Gastrocnemius medialis (tissue), 4 donors: ENCODE data around the gene PRM2. TPM values are rescaled to one million over a fixed set of nuclear protein-coding genes. Genes with fewer than 3 reads are reported as not detected.

Experiments
- ATAC-seq, 2 donors: fragments of 150-250 bp; one replicate each; pipeline ENCODE4 v1.9.1; 2016
- DNase-seq, 2 donors: peaks; one replicate each; pipeline ENCODE4 v3.0.0-alpha.2; 2019
- H3K27ac ChIP-seq, 4 donors: fragments of 200-600 bp; sonication (generic); 1 replicate in 1 of 4; 2 replicates in 3 of 4; pipeline ENCODE4 v1.5.1; 2016 to 2018; ENCODE audit warnings: mild to moderate bottlenecking in 2 of 4, moderate library complexity in 1 of 4
- H3K27me3 ChIP-seq, 3 donors: fragments of 200-600 bp; sonication (generic) in 2 of 3; 1 replicate in 1 of 3; 2 replicates in 2 of 3; pipeline versions ENCODE4 v1.5.1 to v1.6.0; 2016 to 2019; ENCODE audit warnings: mild to moderate bottlenecking in 1 of 3, moderate library complexity in 1 of 3
- H3K36me3 ChIP-seq, 2 donors: fragments of 200-600 bp; sonication (generic) in 1 of 2; one replicate each; pipeline ENCODE4 v1.5.1; 2017 to 2018
- H3K4me1 ChIP-seq, 2 donors: fragments of 200-600 bp; sonication (generic) in 1 of 2; one replicate each; pipeline ENCODE4 v1.5.1; 2016 to 2017; ENCODE audit warnings: mild to moderate bottlenecking in 2 of 2
- H3K4me3 ChIP-seq, 4 donors: fragments of 200-600 bp; sonication (generic) in 3 of 4; 1 replicate in 1 of 4; 2 replicates in 3 of 4; pipeline ENCODE4 v1.5.1; 2016 to 2019; ENCODE audit warnings: mild to moderate bottlenecking in 2 of 4
- H3K9me3 ChIP-seq, 3 donors: fragments of 200-600 bp; sonication (generic) in 2 of 3; 1 replicate in 1 of 3; 2 replicates in 2 of 3; pipeline ENCODE4 v1.5.1; 2016 to 2019
- CTCF ChIP-seq, 5 experiments: fragments of 450-650 bp in 3 of 5; fragments of 200-600 bp in 2 of 5; sonication (generic) in 2 of 5; IDR thresholded peaks in 4 of 5; conservative IDR thresholded peaks in 1 of 5; 1 replicate in 4 of 5; 2 replicates in 1 of 5; pipeline ENCODE4 v1.5.1; 2016 to 2019; ENCODE audit warnings: antibody characterized with exemption in 5 of 5, mild to moderate bottlenecking in 3 of 5, moderate library complexity in 3 of 5
- POLR2A ChIP-seq, 2 donors: fragments of 450-650 bp; IDR thresholded peaks; one replicate each; pipeline ENCODE4 v1.6.1; 2017; ENCODE audit warnings: antibody characterized with exemption in 2 of 2, mild to moderate bottlenecking in 2 of 2, moderate library complexity in 2 of 2
- in situ Hi-C, 4 donors: fragments of 200-750 bp; cut with MboI; loops; one replicate each; pipeline versions ENCODE4 v1.15.0 to v1.8.0; 2017; ENCODE audit warnings: low sequenced_read_pairs in 4 of 4
- intact Hi-C: fragments of 100-400 bp; cut with DNase I; formaldehyde crosslinking; loops from one replicate; pipeline ENCODE4 v1.15.1; 2023; ENCODE audit warnings: low total_unique reads
- total RNA-seq, 4 donors: library from RNA; depleted of rRNA; stranded (reverse); fragments of >200 nt; gene quantifications; one replicate each; pipeline versions ENCODE4 v1.1.0 to v1.2.3, GENCODE V29; 2016

Gene PRM2
- total RNA-seq, 4 donors from 2014 or later = not detected

GRCh38 chr16:11259655-11260595 is 16.4 kb downstream of the PRM2 start:
- no peak for ATAC-seq
- no peak overlapping the region for H3K27ac ChIP-seq
- intact Hi-C loops (loop anchor here (10.0 kb wide), 1 partner anchor 515 kb away; the partner anchor contains the start of gene NUBP1), in situ Hi-C loops (loop anchor here (5.0 to 10.0 kb wide), 2 partner anchors 285 to 293 kb away; no protein-coding TSS in a partner anchor)
- DNase-seq = no peak
- no peak overlapping the region for H3K4me3 ChIP-seq
- H3K36me3 ChIP-seq = no peaks in the 10 kb centered on the region
- no peaks in the 10 kb centered on the region for H3K27me3 ChIP-seq
- H3K4me1 ChIP-seq = peaks cover 8 to 12% of the 10 kb centered on the region in 2 donors
- H3K9me3 ChIP-seq = no peaks in the 10 kb centered on the region
- no peak for TF ChIP-seq CTCF (IDR thresholded peaks at IDR 0.05 in 4 of 5, conservative IDR thresholded peaks at IDR 0.05 in 1 of 5)
- no peak for TF ChIP-seq POLR2A (IDR thresholded peaks at IDR 0.05)

- no peak for TF ChIP-seq CTCF (IDR thresholded peaks at IDR 0.05 in 4 of 5, conservative IDR thresholded peaks at IDR 0.05 in 1 of 5)
- no peak for TF ChIP-seq POLR2A (IDR thresholded peaks at IDR 0.05)
- Histone ChIP-seq H3K4me1 (peaks cover 10 to 16% of the 10 kb centered on the region in 2 donors), H3K27ac (peak overlapping the region in 1 of 4 donors; percentile 40), H3K36me3 (no peaks in the 10 kb centered on the region), H3K9me3 (no peaks in the 10 kb centered on the region), H3K27me3 (no peaks in the 10 kb centered on the region), H3K4me3 (peak overlapping the region in 1 of 4 donors; percentile 7)
- peak; percentile 16 to 63 for DNase-seq
- in situ Hi-C loops (no loop called here), intact Hi-C loops (loop anchor here (10.0 kb wide), 1 partner anchor 514 kb away; the partner anchor contains the start of gene NUBP1)
- ATAC-seq = no peak
Measured at GRCh38 chr16:11258553-11259492, 17.5 kb downstream of the PRM2 start.

GRCh38 chr16:11257131-11257938 is 18.9 kb downstream of the PRM2 start:
- H3K27ac ChIP-seq = peak overlapping the region; percentile 94 to 99 (median 96)

More at GRCh38 chr16:11257131-11257938, 18.9 kb downstream of the PRM2 start:
- Histone ChIP-seq H3K4me3 (peak overlapping the region; percentile 70 to 94 (median 84)), H3K4me1 (peaks cover 15 to 16% of the 10 kb centered on the region in 2 donors), H3K36me3 (no peaks in the 10 kb centered on the region), H3K9me3 (no peaks in the 10 kb centered on the region), H3K27me3 (no peaks in the 10 kb centered on the region)
- DNase-seq (peak; percentile 69 to 81), ATAC-seq (peak; percentile 68 to 71)
- TF ChIP-seq CTCF (IDR thresholded peaks at IDR 0.05 in 4 of 5, conservative IDR thresholded peaks at IDR 0.05 in 1 of 5) = peak; percentile 49 to 84 (median 76)
- no peak for TF ChIP-seq POLR2A (IDR thresholded peaks at IDR 0.05)
- intact Hi-C loops (loop anchor here (1.0 to 10.0 kb wide), 5 partner anchors 87 to 513 kb away; partner anchors contain the start of genes NUBP1 and RMI2), in situ Hi-C loops (no loop called here)
